ENCODE results near the gene GMCL2.
A peak's percentile ranks its signal among the peaks of the same experiment; 100 is the strongest.
"Not testable (repeated sequence)": the region's sequence is repeated elsewhere in the genome, so short reads cannot be mapped to it uniquely, and the experiment has no call there.

The GMCL2 gene

DNA sequence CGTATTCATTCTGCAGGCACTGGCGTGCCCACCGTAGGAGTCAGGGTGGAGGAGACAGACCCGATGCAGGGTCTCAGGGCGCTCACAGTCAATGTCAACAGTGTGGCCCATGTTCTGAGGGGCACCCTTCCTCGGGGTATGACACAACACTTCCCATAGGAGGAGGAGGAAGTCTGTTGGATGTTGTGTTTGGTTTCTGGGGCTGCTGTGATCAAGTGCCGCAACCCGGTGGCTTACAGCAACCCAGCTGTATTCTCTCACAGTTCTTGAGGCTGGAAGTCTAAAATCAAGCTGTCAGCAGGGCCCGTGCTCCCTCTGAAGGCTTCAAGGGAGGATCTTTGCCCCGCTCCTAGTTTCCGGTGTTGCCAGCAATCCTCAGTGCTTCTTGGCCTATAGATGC, 11.5 kb upstream of the GMCL2 start:
- in situ Hi-C loops (cut with MboI; ENCODE audit: low sequenced_read_pairs, unreplicated experiment), result no loop called here
- no peak for DNase-seq (ENCODE audit: low spot score)
- TF ChIP-seq, protein P1, sequence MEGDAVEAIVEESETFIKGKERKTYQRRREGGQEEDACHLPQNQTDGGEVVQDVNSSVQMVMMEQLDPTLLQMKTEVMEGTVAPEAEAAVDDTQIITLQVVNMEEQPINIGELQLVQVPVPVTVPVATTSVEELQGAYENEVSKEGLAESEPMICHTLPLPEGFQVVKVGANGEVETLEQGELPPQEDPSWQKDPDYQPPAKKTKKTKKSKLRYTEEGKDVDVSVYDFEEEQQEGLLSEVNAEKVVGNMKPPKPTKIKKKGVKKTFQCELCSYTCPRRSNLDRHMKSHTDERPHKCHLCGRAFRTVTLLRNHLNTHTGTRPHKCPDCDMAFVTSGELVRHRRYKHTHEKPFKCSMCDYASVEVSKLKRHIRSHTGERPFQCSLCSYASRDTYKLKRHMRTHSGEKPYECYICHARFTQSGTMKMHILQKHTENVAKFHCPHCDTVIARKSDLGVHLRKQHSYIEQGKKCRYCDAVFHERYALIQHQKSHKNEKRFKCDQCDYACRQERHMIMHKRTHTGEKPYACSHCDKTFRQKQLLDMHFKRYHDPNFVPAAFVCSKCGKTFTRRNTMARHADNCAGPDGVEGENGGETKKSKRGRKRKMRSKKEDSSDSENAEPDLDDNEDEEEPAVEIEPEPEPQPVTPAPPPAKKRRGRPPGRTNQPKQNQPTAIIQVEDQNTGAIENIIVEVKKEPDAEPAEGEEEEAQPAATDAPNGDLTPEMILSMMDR (IDR thresholded peaks at IDR 0.05; ENCODE audit: borderline replicate concordance, control extremely low read depth, extremely low read depth, insufficient read depth, missing control alignments), result no peak

DNA sequence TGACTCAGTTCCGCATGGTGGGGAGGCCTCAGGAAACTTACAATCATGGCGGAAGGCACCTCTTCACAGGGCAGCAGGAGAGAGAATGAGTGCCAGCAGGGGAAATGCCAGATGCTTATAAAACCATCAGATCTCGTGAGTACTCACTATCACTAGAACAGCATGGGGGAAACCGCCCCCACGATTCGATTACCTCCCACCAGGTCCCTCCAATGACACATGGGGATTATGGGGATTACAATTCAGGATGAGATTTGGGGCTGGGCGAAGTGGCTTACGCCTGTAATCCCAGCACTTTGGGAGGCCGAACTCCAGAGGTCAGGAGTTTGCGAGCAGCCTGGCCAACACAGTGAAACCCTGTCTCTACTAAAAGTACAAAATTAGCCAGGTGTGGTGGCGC, 11.0 kb upstream of the GMCL2 start:
- in situ Hi-C loops (cut with MboI; ENCODE audit: low sequenced_read_pairs, unreplicated experiment); DNase-seq (ENCODE audit: low spot score): not testable (repeated sequence)

DNA sequence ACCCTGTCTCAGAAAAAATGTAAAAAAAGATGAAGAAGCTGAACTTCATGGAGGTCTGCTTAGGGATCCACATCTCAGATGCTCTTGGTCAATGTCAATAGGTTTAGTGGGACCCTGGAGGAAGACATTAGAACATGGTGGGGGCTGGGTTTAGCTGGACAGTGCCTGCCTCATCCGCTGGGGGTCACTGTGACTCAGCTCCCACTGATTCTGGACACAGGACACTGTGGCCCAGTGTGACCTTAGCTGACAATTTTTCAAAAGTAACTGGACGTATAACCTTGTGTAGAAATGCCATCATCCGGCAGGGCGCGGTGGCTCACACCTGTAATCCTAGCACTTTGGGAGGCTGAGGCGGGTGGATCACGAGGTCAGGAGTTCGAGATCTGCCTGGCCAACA, 9.8 kb upstream of the GMCL2 start:
- in situ Hi-C loops (cut with MboI; ENCODE audit: low sequenced_read_pairs, unreplicated experiment), result no loop called here
- TF ChIP-seq, protein P1 (IDR thresholded peaks at IDR 0.05; ENCODE audit: borderline replicate concordance, control extremely low read depth, extremely low read depth, insufficient read depth, missing control alignments), result peak; percentile 29
- no peak for DNase-seq (ENCODE audit: low spot score)

DNA sequence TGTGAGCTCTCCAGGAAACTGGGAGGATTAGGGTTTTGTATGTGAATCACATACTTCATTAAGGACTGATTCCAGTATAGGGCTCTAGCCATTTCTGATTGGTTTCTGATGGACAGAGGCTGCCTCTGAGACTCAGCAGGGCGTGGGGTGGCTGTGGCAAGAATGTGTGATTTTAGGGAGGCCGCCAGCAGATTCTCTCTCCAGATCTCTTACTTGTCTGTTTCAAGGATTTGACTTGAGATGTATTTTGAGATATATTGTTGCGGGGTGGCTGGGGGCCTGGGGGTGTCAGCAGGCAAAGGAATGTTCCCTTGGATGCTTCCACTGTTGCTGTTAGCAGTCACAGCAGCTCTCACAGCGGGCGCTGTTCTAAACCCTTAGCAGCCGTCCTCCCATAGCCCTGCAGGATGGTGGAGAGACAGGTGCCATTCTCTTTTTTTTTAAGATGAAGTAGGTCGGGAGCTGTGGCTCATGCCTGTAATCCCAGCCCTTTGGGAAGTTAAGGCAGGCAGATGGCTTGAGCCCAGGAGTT, 9.2 kb upstream of the GMCL2 start:
- in situ Hi-C loops (cut with MboI; ENCODE audit: low sequenced_read_pairs, unreplicated experiment), result no loop called here
- DNase-seq (ENCODE audit: low spot score), result no peak
- TF ChIP-seq, protein P1 (IDR thresholded peaks at IDR 0.05; ENCODE audit: borderline replicate concordance, control extremely low read depth, extremely low read depth, insufficient read depth, missing control alignments), result no peak

DNA sequence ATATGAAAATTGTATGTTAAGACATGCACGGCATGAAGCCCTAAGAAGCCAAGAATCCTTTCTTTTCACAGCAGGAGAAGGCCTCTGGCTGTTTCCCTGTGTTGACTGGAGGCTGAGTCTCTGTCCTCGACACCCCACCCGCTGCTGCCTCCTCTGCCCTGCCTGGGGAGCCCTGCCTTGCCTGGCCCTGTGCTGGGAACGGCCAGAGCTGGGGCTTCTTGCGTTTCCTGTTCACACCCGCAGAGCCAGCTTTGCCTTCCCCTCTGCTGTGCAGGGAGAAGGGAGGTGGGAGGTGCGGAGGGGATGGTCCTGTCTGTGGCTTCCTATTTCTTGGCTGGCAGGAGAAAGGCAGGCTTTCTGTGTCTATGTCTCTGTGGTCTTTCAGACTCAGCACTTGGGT, 6.9 kb upstream of the GMCL2 start:
- TF ChIP-seq, protein P1 (IDR thresholded peaks at IDR 0.05; ENCODE audit: borderline replicate concordance, control extremely low read depth, extremely low read depth, insufficient read depth, missing control alignments), result no peak
- in situ Hi-C loops (cut with MboI; ENCODE audit: low sequenced_read_pairs, unreplicated experiment), result no loop called here

DNA sequence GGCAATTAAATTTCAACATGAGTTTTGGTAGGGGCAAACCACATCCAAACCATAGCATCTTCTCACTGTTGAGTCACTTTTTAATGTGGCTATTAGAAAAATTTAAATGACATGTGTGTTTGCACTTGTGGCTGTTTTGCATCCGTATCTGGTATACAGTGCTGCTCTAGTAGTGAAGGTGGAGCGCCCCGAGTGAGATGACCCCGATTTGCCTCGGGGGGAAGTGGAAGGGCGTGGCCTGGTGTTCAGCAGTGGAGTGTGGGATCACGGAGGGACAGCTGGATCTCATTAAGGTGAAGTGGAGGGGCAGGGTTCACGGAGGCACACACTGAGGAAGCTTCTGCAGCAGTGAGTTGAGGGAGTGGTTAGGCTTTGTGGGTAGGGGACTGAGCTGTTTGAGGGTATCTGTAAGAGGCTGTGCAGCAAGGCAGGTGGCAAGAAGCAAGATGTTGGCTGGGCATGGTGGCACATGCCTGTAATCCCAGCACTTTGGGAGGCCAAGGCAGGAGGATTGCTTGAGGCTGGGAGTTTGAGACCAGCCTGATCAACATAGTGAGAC, 6.2 kb upstream of the GMCL2 start:
- TF ChIP-seq, protein P1 (IDR thresholded peaks at IDR 0.05; ENCODE audit: borderline replicate concordance, control extremely low read depth, extremely low read depth, insufficient read depth, missing control alignments), result no peak
- in situ Hi-C loops (cut with MboI; ENCODE audit: low sequenced_read_pairs, unreplicated experiment), result no loop called here
- DNase-seq (ENCODE audit: low spot score), result no peak

More for the DNA sequence above, 6.9 kb upstream of the GMCL2 start:
- no peak for DNase-seq (ENCODE audit: low spot score)

DNA sequence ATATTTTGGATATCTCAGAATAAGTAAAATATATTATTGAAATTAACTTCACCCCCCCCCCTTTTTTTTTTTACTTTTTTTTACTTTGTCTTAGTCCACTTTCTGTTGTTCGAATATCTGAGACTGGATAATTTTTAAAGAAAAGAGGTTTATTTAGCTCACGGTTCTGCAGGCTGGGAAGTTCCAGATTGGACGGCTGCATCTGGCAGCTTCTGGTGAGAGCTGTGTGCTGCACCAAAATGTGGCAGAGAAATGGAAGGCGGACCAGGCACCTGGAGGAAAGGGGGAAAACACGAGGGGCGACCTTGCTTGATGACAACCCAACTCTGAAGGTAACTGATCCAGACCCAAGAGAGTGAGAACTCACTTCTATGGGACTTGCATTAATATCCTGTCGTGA, 5.6 kb upstream of the GMCL2 start:
- in situ Hi-C loops (cut with MboI; ENCODE audit: low sequenced_read_pairs, unreplicated experiment), result no loop called here
- TF ChIP-seq, protein P1 (IDR thresholded peaks at IDR 0.05; ENCODE audit: borderline replicate concordance, control extremely low read depth, extremely low read depth, insufficient read depth, missing control alignments), result no peak
- no peak for DNase-seq (ENCODE audit: low spot score)

Measured in GM13976 (cell line).